GM12891 (cell line): Measurements from ENCODE around the gene FBXL3.
"Not testable (repeated sequence)": the region's sequence is repeated elsewhere in the genome, so short reads cannot be mapped to it uniquely, and the experiment has no call there.

Experiments used
- DNase-seq: peaks from one replicate; pipeline ENCODE4 v3.0.0; 2011; ENCODE audit warnings: low spot score; ENCODE audit not compliant: insufficient read length
- FAIRE-seq: peaks from 2 replicates; lab custom pipeline; 2011; peaks lifted over from hg19 to GRCh38; lab: Jason Lieb, UNC
- PAX5 ChIP-seq: IDR thresholded peaks from 2 replicates; pipeline ENCODE4 v1.6.1; 2011; ENCODE audit warnings: low read length, moderate library complexity, mild to moderate bottlenecking; ENCODE audit not compliant: insufficient read depth, severe bottlenecking
- POLR2A ChIP-seq: IDR thresholded peaks from 2 replicates; pipeline ENCODE4 v1.6.1; 2011; ENCODE audit warnings: low read depth, low read length, control low read depth
- POLR2AphosphoS5 ChIP-seq: IDR thresholded peaks from 2 replicates; pipeline ENCODE4 v1.6.1; 2011; ENCODE audit warnings: low read depth, low read length, control low read depth
- POU2F2 ChIP-seq: IDR thresholded peaks from 2 replicates; pipeline ENCODE4 v1.6.1; 2011; ENCODE audit warnings: low read depth, mild to moderate bottlenecking, control low read depth, low read length, moderate library complexity
- SPI1 ChIP-seq: IDR thresholded peaks from 2 replicates; pipeline ENCODE4 v1.6.1; 2011; ENCODE audit warnings: low read depth, low read length, control low read depth
- TAF1 ChIP-seq: IDR thresholded peaks from 2 replicates; pipeline ENCODE4 v1.6.1; 2011; ENCODE audit warnings: low read depth, low read length, control low read depth

Gene FBXL3

GRCh38 chr13:76971851-76972829 is 54.8 kb downstream of the FBXL3 start:
- no peak for DNase-seq
- TF ChIP-seq PAX5 (no peak), TAF1 (no peak), POLR2A (no peak), SPI1 (no peak), POLR2AphosphoS5 (no peak), POU2F2 (no peak)
- FAIRE-seq: no peak

- TF ChIP-seq TAF1 (no peak), POU2F2 (no peak)
- FAIRE-seq (peak; percentile 71), DNase-seq (no peak)
Measured at GRCh38 chr13:76971215-76971614, 55.7 kb downstream of the FBXL3 start.

GRCh38 chr13:76969488-76970365 is 57.2 kb downstream of the FBXL3 start:
- DNase-seq (no peak), FAIRE-seq (no peak)
- TF ChIP-seq POLR2AphosphoS5: no peak
- no peak for TF ChIP-seq POLR2A
- no peak for TF ChIP-seq POU2F2
- TF ChIP-seq TAF1: no peak
- no peak for TF ChIP-seq PAX5
- TF ChIP-seq SPI1: no peak

- TF ChIP-seq POLR2AphosphoS5 (no peak), POLR2A (no peak), TAF1 (no peak)
- FAIRE-seq (no peak), DNase-seq (no peak)
Measured at GRCh38 chr13:76968041-76968440, 58.9 kb downstream of the FBXL3 start.

- no peak for DNase-seq
- no peak for FAIRE-seq
- TF ChIP-seq POLR2A (no peak), TAF1 (no peak), SPI1 (no peak), POU2F2 (no peak), PAX5 (no peak), POLR2AphosphoS5 (no peak)
Measured at GRCh38 chr13:76967031-76967430, 59.9 kb downstream of the FBXL3 start.

- no peak for FAIRE-seq
- DNase-seq: no peak
- TF ChIP-seq POLR2A (no peak), POU2F2 (no peak), TAF1 (no peak), PAX5 (no peak), SPI1 (no peak), POLR2AphosphoS5 (no peak)
Measured at GRCh38 chr13:76965759-76966421, 61.1 kb downstream of the FBXL3 start.

- DNase-seq, FAIRE-seq: not testable (repeated sequence)
Measured at GRCh38 chr13:76959734-76960133, 67.2 kb downstream of the FBXL3 start.

GRCh38 chr13:76958841-76959432 is 68.0 kb downstream of the FBXL3 start:
- no peak for FAIRE-seq

GRCh38 chr13:76955661-76956060 is 71.3 kb downstream of the FBXL3 start:
- FAIRE-seq (no peak), DNase-seq (no peak)
- no peak for TF ChIP-seq PAX5

More at GRCh38 chr13:76958841-76959432, 68.0 kb downstream of the FBXL3 start:
- TF ChIP-seq SPI1: no peak
- DNase-seq: no peak
